PC-3 (cell line): ENCODE measurements around the gene C20orf96. TPM values are rescaled to one million over a fixed set of nuclear protein-coding genes. Genes with fewer than 3 reads are reported as not detected.
A peak's percentile ranks its signal among the peaks of the same experiment; 100 is the strongest.

ENCODE experiments used
- ATAC-seq: fragments of 200-7000 bp; cut with Tn5 transposase; 2 replicates; pipeline ENCODE4 v1.9.1; 2020; ENCODE audit warnings: mild to moderate bottlenecking, moderate library complexity
- BruUV-seq: library from RNA; stranded (reverse); fragments of 400-500 nt; replicated peaks from 2 replicates; lab custom pipeline; 2021; lab: Mats Ljungman, UMichigan
- CTCF ChIA-PET: fragments of 300-600 bp; sonication (Branson Sonifier 250); formaldehyde crosslinking; loops from one replicate; lab custom pipeline; 2022; ENCODE audit warnings: antibody characterized with exemption; lab: Charles Lee
- POLR2A ChIA-PET: fragments of 300-600 bp; sonication (Branson Sonifier 250); formaldehyde crosslinking; loops from one replicate; lab custom pipeline; 2022; ENCODE audit warnings: antibody characterized with exemption; ENCODE audit not compliant: unreplicated experiment; lab: Charles Lee
- DNase-seq: peaks from one replicate; pipeline ENCODE4 v3.0.0-alpha.2; 2015
- H2AFZ ChIP-seq: fragments of 300-600 bp; sonication (generic); 2 replicates; pipeline ENCODE4 v1.6.0; 2016; ENCODE audit warnings: antibody characterized with exemption, low read length
- H3F3A ChIP-seq: fragments of 300-600 bp; sonication (generic); one replicate; pipeline ENCODE4 v1.6.0; 2017; ENCODE audit warnings: antibody characterized with exemption, low read length, control low read depth, mild to moderate bottlenecking; ENCODE audit not compliant: unreplicated experiment
- H3K27ac ChIP-seq: fragments of 300-600 bp; sonication (generic); 2 replicates; pipeline ENCODE4 v1.5.1; 2016; ENCODE audit warnings: mild to moderate bottlenecking, low read length
- H3K27me3 ChIP-seq: fragments of 300-600 bp; sonication (generic); 2 replicates; pipeline ENCODE4 v1.6.1; 2016; ENCODE audit warnings: low read length, mixed read lengths
- H3K36me3 ChIP-seq: fragments of 300-600 bp; sonication (generic); 2 replicates; pipeline ENCODE4 v1.6.1; 2016; ENCODE audit warnings: low read depth, mixed run types, low read length, mixed read lengths
- H3K4me1 ChIP-seq: fragments of 300-600 bp; sonication (generic); 2 replicates; pipeline ENCODE4 v1.5.1; 2016; ENCODE audit warnings: low read length; ENCODE audit not compliant: insufficient read depth
- H3K4me2 ChIP-seq: fragments of 300-600 bp; sonication (generic); 2 replicates; pipeline ENCODE4 v1.6.0; 2016; ENCODE audit warnings: low read length
- H3K4me3 ChIP-seq: fragments of 300-600 bp; sonication (generic); 2 replicates; pipeline ENCODE4 v1.5.1; 2016; ENCODE audit warnings: mild to moderate bottlenecking, low read length, mixed read lengths
- H3K79me2 ChIP-seq: fragments of 300-600 bp; sonication (generic); 2 replicates; pipeline ENCODE4 v1.6.1; 2017; ENCODE audit warnings: low read length, mixed read lengths
- H3K9ac ChIP-seq: fragments of 300-600 bp; sonication (generic); 2 replicates; pipeline ENCODE4 v1.6.0; 2016; ENCODE audit warnings: mild to moderate bottlenecking, low read length
- H3K9me2 ChIP-seq: fragments of 300-600 bp; sonication (generic); replicated peaks from 2 replicates; pipeline ENCODE4 v1.6.1; 2016; ENCODE audit warnings: mixed run types, low read length, mixed read lengths
- H3K9me3 ChIP-seq: fragments of 300-600 bp; sonication (generic); 2 replicates; pipeline ENCODE4 v1.6.1; 2016; ENCODE audit warnings: low read length, mixed read lengths
- H4K20me1 ChIP-seq: fragments of 300-600 bp; sonication (generic); 2 replicates; pipeline ENCODE4 v1.6.1; 2016; ENCODE audit warnings: low read length, mixed read lengths
- CTCF ChIP-seq: fragments of 300-600 bp; sonication (generic); conservative IDR thresholded peaks from 2 replicates; pipeline ENCODE4 v1.5.1; 2017; ENCODE audit warnings: antibody characterized with exemption, low read depth, mild to moderate bottlenecking, low read length
- EZH2 ChIP-seq: fragments of 300-600 bp; sonication (generic); IDR thresholded peaks from one replicate; pipeline ENCODE4 v1.6.1; 2017; ENCODE audit warnings: antibody characterized with exemption, mild to moderate bottlenecking, low read length; ENCODE audit not compliant: unreplicated experiment
- EZH2phosphoT487 ChIP-seq: fragments of 300-600 bp; sonication (generic); IDR thresholded peaks from 2 replicates; pipeline ENCODE4 v1.6.1; 2018; ENCODE audit warnings: mild to moderate bottlenecking, antibody characterized with exemption, low read length, borderline replicate concordance
- intact Hi-C: fragments of 100-400 bp; cut with micrococcal nuclease; formaldehyde crosslinking; loops from 2 replicates; pipeline ENCODE4 v1.9.0; 2023
- total RNA-seq: library from RNA; depleted of rRNA; stranded (reverse); fragments of >200 nt; gene quantifications from 2 replicates; pipeline ENCODE4 v1.2.3, GENCODE V29; 2014

Gene C20orf96
- total RNA-seq, 1 experiment from 2014 or later = 3.4 TPM

- DNase-seq = no peak
- no TSS peak for BruUV-seq
- Histone ChIP-seq H3K9me2 (no peaks in the 10 kb centered on the region), H3K79me2 (no peaks in the 10 kb centered on the region), H4K20me1 (no peaks in the 10 kb centered on the region), H3K4me3 (no peak overlapping the region), H2AFZ (no peak overlapping the region), H3K4me2 (no peak overlapping the region), H3F3A (no peaks in the 10 kb centered on the region), H3K9me3 (no peaks in the 10 kb centered on the region), H3K27ac (no peak overlapping the region), H3K36me3 (peaks cover 3% of the 10 kb centered on the region), H3K4me1 (peaks cover 4% of the 10 kb centered on the region), H3K27me3 (no peaks in the 10 kb centered on the region), H3K9ac (no peak overlapping the region)
- TF ChIP-seq EZH2phosphoT487 (no peak), CTCF (no peak), EZH2 (no peak)
- no peak for ATAC-seq
- ChIA-PET POLR2A (no interaction called here), CTCF (no interaction called here)
- intact Hi-C loops = no loop called here
These were observed 19.5 kb downstream of the C20orf96 start for GRCh38 chr20:271069-271468.

DNA sequence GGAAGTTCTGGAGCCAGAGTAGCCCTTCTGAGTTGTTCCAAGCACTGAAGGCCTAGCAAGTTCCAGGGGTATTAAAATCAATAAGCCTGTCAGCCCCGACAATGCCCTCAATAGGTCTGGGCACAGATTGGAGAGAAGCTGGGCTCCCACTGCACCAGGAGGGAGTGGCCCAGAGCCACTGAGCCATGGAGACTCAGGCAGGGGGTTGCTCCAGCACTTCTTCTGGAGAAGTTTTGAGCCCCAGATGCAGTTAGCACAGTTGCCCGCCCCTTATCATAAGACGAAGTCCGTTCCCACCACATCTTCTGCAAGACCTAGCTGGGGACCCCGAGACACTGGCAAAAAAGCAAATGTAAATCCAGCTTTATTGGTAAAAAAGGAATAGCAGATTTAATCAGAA lies 20.0 kb downstream of the C20orf96 start:
- Histone ChIP-seq H3K4me1 (peaks cover 4% of the 10 kb centered on the region), H3K79me2 (no peaks in the 10 kb centered on the region), H4K20me1 (no peaks in the 10 kb centered on the region), H3F3A (no peaks in the 10 kb centered on the region), H3K4me2 (no peak overlapping the region), H3K9me2 (no peaks in the 10 kb centered on the region), H3K36me3 (0 out of 2 replicates have a peak, but pooled peaks cover 2% of the 10 kb centered on the region), H3K27ac (no peak overlapping the region), H2AFZ (no peak overlapping the region), H3K9me3 (no peaks in the 10 kb centered on the region), H3K27me3 (no peaks in the 10 kb centered on the region), H3K4me3 (no peak overlapping the region), H3K9ac (no peak overlapping the region)
- ATAC-seq = no peak
- CTCF ChIA-PET = no interaction called here
- intact Hi-C loops = no loop called here
- POLR2A ChIA-PET = no interaction called here
- TF ChIP-seq EZH2 (no peak), EZH2phosphoT487 (no peak), CTCF (no peak)
- BruUV-seq = no TSS peak
- no peak for DNase-seq

DNA sequence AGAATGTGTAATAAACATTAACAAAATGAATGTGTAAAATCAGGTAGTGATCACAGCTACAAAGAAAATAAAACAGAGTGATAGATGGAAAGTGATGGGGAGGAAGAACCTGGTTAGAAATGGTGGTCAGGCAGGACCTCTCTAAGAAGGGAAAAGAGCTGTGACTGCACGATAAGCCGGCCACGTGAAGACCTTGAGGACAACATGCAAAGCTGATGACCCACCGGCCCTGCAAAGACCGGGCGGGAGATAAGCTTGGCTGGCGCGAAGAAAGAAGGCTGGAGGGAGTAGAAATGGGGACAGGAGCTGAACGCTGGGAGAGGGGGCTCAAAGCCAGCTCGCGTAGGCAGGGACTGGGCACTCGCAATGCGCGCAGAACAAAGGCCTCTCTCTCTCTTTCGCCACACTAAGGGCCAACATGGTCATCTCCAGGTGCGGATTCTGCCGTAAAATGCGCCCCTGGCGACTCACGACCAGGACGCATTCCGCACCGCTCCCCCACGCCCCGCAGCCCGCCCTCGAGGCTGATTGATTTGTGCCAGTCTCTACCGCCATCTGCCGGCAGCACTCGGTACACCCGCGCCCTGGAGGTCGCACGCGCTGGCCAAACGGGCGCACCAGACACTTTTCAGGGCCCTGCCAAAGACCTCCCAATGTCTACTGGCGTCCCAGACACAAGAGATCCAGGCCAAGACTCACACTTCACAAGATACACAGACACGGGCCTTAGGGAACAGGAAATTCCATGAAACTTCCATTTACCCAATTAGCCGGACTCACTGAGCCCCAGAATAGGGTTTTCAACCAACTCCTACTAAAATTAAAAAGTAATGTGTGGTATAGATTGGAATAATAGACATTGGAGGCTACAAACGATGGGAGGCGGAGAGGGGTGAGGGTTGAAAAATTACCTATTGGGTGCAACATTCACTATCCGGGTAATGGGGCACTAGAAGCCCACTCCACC lies 23.7 kb downstream of the C20orf96 start:
- H3K9me2 ChIP-seq = no peaks in the 10 kb centered on the region
- no peaks in the 10 kb centered on the region for H3K9me3 ChIP-seq
- H3F3A ChIP-seq = no peaks in the 10 kb centered on the region
- H4K20me1 ChIP-seq = no peaks in the 10 kb centered on the region
- intact Hi-C loops = loop anchor here (2.0 kb wide), 2 partner anchors 30 to 58 kb away; no protein-coding TSS in a partner anchor
- H2AFZ ChIP-seq = peak overlapping the region; percentile 93
- no peaks in the 10 kb centered on the region for H3K27me3 ChIP-seq
- POLR2A ChIA-PET = no interaction called here
- ATAC-seq = peak; percentile 79
- peak overlapping the region; percentile 42 for H3K9ac ChIP-seq
- CTCF ChIA-PET = interaction anchor here (1.1 kb wide), 1 partner anchor 63 kb away, joined by 3 read pairs; no protein-coding TSS in a partner anchor
- no peak overlapping the region for H3K27ac ChIP-seq
- H3K36me3 ChIP-seq = 0 out of 2 replicates have a peak, but pooled peaks cover 2% of the 10 kb centered on the region
- DNase-seq = peak; percentile 89
- TSS peak; percentile 84 for BruUV-seq
- peak overlapping the region; percentile 57 for H3K4me3 ChIP-seq
- H3K4me1 ChIP-seq = peaks cover 4% of the 10 kb centered on the region
- TF ChIP-seq CTCF (peak; percentile 96), EZH2 (no peak)
- H3K79me2 ChIP-seq = no peaks in the 10 kb centered on the region
- H3K4me2 ChIP-seq = peak overlapping the region; percentile 81
